Testis (tissue), 3 donors: ENCODE data around the gene CCSER1. TPM values are rescaled to one million over a fixed set of nuclear protein-coding genes. Genes with fewer than 3 reads are reported as not detected.
"Not testable (repeated sequence)": the region's sequence is repeated elsewhere in the genome, so short reads cannot be mapped to it uniquely, and the experiment has no call there.

Source experiments
- DNase-seq: peaks from one replicate; pipeline ENCODE4 v3.0.0-alpha.2; 2019
- H3K27ac ChIP-seq, 2 donors: fragments of 200-600 bp; sonication (generic); one replicate each; pipeline ENCODE4 v1.5.1; 2019
- H3K27me3 ChIP-seq: fragments of 200-600 bp; sonication (generic); one replicate; pipeline ENCODE4 v1.5.1; 2019
- H3K36me3 ChIP-seq: fragments of 200-600 bp; sonication (generic); one replicate; pipeline ENCODE4 v1.5.1; 2017; ENCODE audit warnings: low read depth; ENCODE audit errors: missing control alignments
- H3K4me1 ChIP-seq: fragments of 200-600 bp; sonication (generic); one replicate; pipeline ENCODE4 v1.5.1; 2019
- H3K4me3 ChIP-seq, 2 donors: fragments of 200-600 bp; sonication (generic); one replicate each; pipeline ENCODE4 v1.5.1; 2017 to 2019
- H3K9me3 ChIP-seq: fragments of 200-600 bp; sonication (generic); one replicate; pipeline ENCODE4 v1.5.1; 2017
- POLR2A ChIP-seq: fragments of 450-650 bp; IDR thresholded peaks from one replicate; pipeline ENCODE4 v1.6.1; 2017; ENCODE audit warnings: antibody characterized with exemption, mild to moderate bottlenecking, moderate library complexity
- WGBS, 2 donors: methylation state at CpG; one replicate each; pipeline ENCODE4 v1.1.5; 2018; 5-methylcytosine and 5-hydroxymethylcytosine counted together
- intact Hi-C: fragments of 100-400 bp; cut with DNase I; formaldehyde crosslinking; loops from one replicate; pipeline ENCODE4 v1.15.1; 2023; ENCODE audit warnings: low total_unique reads
- polyA plus RNA-seq: library from polyadenylated mRNA; stranded (reverse); fragments of 350-450 nt; fragmentation: Illumina TruSeq; extraction: RNeasy Lipid Tissue Mini Kit (QIAGEN cat#74804); gene quantifications from one replicate; pipeline ENCODE4 v1.2.3, GENCODE V29; 2014; ENCODE audit warnings: low read depth, low replicate concordance; ENCODE audit not compliant: insufficient read depth
- total RNA-seq, 2 donors: library from RNA; depleted of rRNA; stranded (reverse); fragments of >200 nt; gene quantifications; one replicate each; pipeline ENCODE4 v1.2.3, GENCODE V29; 2016
- TF ChIP-seq, protein P1 (sequence below), 3 experiments: fragments of 450-650 bp in 2 of 3; fragments of 200-600 bp in 1 of 3; sonication (generic) in 1 of 3; IDR thresholded peaks; one replicate each; pipeline ENCODE4 v1.5.1; 2016 to 2019; ENCODE audit warnings: antibody characterized with exemption in 3 of 3, mild to moderate bottlenecking in 2 of 3, moderate library complexity in 1 of 3

CCSER1 gene
- total and polyA plus RNA-seq, 3 donors from 2014 or later = 20.2 to 105 (median 82.8) TPM

- Histone ChIP-seq H3K36me3 (no peaks in the 10 kb centered on the region), H3K27ac (no peak overlapping the region), H3K9me3 (no peaks in the 10 kb centered on the region), H3K4me1 (no peaks in the 10 kb centered on the region), H3K27me3 (no peaks in the 10 kb centered on the region), H3K4me3 (no peak overlapping the region)
- intact Hi-C loops = no loop called here
- DNase-seq = no peak
- TF ChIP-seq POLR2A = no peak
- TF ChIP-seq, protein P1, sequence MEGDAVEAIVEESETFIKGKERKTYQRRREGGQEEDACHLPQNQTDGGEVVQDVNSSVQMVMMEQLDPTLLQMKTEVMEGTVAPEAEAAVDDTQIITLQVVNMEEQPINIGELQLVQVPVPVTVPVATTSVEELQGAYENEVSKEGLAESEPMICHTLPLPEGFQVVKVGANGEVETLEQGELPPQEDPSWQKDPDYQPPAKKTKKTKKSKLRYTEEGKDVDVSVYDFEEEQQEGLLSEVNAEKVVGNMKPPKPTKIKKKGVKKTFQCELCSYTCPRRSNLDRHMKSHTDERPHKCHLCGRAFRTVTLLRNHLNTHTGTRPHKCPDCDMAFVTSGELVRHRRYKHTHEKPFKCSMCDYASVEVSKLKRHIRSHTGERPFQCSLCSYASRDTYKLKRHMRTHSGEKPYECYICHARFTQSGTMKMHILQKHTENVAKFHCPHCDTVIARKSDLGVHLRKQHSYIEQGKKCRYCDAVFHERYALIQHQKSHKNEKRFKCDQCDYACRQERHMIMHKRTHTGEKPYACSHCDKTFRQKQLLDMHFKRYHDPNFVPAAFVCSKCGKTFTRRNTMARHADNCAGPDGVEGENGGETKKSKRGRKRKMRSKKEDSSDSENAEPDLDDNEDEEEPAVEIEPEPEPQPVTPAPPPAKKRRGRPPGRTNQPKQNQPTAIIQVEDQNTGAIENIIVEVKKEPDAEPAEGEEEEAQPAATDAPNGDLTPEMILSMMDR (IDR thresholded peaks at IDR 0.05) = no peak
These were observed 949.0 kb downstream of the CCSER1 start for GRCh38 chr4:91076147-91076546.

- Histone ChIP-seq H3K4me1 (no peaks in the 10 kb centered on the region), H3K4me3 (no peak overlapping the region), H3K27me3 (no peaks in the 10 kb centered on the region), H3K9me3 (no peaks in the 10 kb centered on the region), H3K27ac (no peak overlapping the region), H3K36me3 (no peaks in the 10 kb centered on the region)
- DNase-seq = no peak
- TF ChIP-seq, protein P1 (IDR thresholded peaks at IDR 0.05) = no peak
- no peak for TF ChIP-seq POLR2A
- intact Hi-C loops = no loop called here
- 66% methylated on average over 2 of the region's 2 CpGs for WGBS, 2 donors
These were observed 958.8 kb downstream of the CCSER1 start for GRCh38 chr4:91085961-91086360.

- H3K4me3 ChIP-seq = no peak overlapping the region
- no peaks in the 10 kb centered on the region for H3K9me3 ChIP-seq
- H3K4me1 ChIP-seq = no peaks in the 10 kb centered on the region
- WGBS, 2 donors = 62 to 76% methylated on average over 1 of the region's 1 CpG
- H3K27ac ChIP-seq = no peak overlapping the region
- H3K36me3 ChIP-seq = no peaks in the 10 kb centered on the region
- H3K27me3 ChIP-seq = no peaks in the 10 kb centered on the region
- TF ChIP-seq, protein P1 (IDR thresholded peaks at IDR 0.05) = no peak
- no peak for TF ChIP-seq POLR2A
- intact Hi-C loops = no loop called here
- no peak for DNase-seq
These were observed 960.5 kb downstream of the CCSER1 start for GRCh38 chr4:91087743-91088142.

- intact Hi-C loops = no loop called here
- WGBS, 2 donors = 72 to 82% methylated on average over 3 of the region's 3 CpGs
- Histone ChIP-seq H3K4me1 (no peaks in the 10 kb centered on the region), H3K27me3 (no peaks in the 10 kb centered on the region), H3K9me3 (no peaks in the 10 kb centered on the region), H3K36me3 (no peaks in the 10 kb centered on the region), H3K4me3 (no peak overlapping the region), H3K27ac (no peak overlapping the region)
- DNase-seq = no peak
- TF ChIP-seq, protein P1 (IDR thresholded peaks at IDR 0.05) = no peak
- no peak for TF ChIP-seq POLR2A
These were observed 962.0 kb downstream of the CCSER1 start for GRCh38 chr4:91089178-91089577.

DNA sequence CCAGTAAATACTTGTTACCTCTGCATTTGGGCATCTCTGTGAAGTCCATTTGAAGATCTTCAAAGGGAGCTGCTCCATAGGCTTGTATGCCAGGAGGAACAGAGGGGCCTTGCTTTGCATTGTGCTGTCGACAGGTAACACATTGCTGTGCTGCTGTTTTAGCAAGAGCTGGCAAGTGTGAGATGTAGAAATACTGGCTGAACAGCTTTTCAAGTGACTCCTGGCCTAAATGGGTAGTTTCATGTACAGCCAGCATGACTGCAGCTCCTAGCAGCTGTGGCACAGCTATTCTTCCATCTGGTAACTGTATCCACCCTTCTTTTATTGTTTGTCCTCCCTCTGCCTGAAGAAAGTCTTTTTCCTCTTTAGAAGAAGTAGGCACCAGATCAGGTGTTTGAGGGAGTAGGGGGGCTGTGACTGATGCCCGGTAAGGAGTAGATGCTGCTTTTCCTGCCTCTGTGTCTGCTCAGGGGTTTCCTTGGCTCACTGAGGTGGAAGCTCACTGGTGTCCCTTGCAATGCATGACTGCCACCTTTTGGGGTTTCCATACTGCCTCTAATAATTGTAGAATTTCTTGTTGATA is 965.3 kb downstream of the CCSER1 start:
- no peaks in the 10 kb centered on the region for H3K27me3 ChIP-seq
- no peak overlapping the region for H3K27ac ChIP-seq
- no peaks in the 10 kb centered on the region for H3K9me3 ChIP-seq
- no peak overlapping the region for H3K4me3 ChIP-seq
- no peaks in the 10 kb centered on the region for H3K36me3 ChIP-seq
- WGBS, 2 donors = 66 to 70% methylated on average over 2 of the region's 2 CpGs
- intact Hi-C loops = no loop called here
- TF ChIP-seq, protein P1 (IDR thresholded peaks at IDR 0.05) = no peak
- TF ChIP-seq POLR2A = no peak
- DNase-seq = no peak
- no peaks in the 10 kb centered on the region for H3K4me1 ChIP-seq

- H3K27ac ChIP-seq, H3K36me3 ChIP-seq, DNase-seq, H3K4me3 ChIP-seq, H3K27me3 ChIP-seq, H3K4me1 ChIP-seq, intact Hi-C loops, H3K9me3 ChIP-seq: not testable (repeated sequence)
- 68 to 85% methylated on average over 5 of the region's 5 CpGs for WGBS, 2 donors
These were observed 967.0 kb downstream of the CCSER1 start for GRCh38 chr4:91094220-91094619.
